Measurements from ENCODE around the gene FAM9C.
"Not testable (repeated sequence)": the region's sequence is repeated elsewhere in the genome, so short reads cannot be mapped to it uniquely, and the experiment has no call there.

The FAM9C gene

GRCh38 chrX:13044441-13044840 lies at the start of gene FAM9C:
FAM9C (minus strand) TSS chrX:13044620; CDS start chrX:13043789, 831 bp downstream.
- no peak for DNase-seq

GRCh38 chrX:13093529-13094140 lies 49.2 kb upstream of the FAM9C start:
- peak; percentile 28 for DNase-seq

DNA sequence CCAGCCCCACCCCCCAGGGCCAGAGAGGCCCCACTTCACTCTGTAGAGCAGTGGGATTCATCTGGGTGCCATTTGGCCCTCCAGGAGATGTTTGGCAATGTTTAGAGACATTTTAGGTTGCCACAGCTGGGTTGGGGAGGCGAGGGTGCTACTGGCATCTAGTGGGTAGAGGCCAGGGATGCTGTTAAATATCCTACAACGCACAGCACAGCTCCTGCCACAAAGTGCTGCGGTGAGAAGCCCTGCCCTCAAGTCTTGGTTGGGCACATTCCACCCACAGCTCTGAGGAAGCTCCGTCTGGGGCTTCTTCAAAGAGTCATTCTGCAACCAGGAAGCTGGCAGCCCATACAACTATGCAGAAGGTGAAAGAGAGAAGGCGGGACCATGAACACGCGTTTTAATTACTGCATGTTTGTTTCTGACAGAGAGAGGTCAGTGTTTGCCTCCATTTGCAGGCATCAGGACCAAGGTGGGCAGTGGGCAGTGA lies 48.1 kb upstream of the FAM9C start:
- peak; percentile 65 for DNase-seq

GRCh38 chrX:13091111-13091765 lies 46.8 kb upstream of the FAM9C start:
- no peak for DNase-seq

DNA sequence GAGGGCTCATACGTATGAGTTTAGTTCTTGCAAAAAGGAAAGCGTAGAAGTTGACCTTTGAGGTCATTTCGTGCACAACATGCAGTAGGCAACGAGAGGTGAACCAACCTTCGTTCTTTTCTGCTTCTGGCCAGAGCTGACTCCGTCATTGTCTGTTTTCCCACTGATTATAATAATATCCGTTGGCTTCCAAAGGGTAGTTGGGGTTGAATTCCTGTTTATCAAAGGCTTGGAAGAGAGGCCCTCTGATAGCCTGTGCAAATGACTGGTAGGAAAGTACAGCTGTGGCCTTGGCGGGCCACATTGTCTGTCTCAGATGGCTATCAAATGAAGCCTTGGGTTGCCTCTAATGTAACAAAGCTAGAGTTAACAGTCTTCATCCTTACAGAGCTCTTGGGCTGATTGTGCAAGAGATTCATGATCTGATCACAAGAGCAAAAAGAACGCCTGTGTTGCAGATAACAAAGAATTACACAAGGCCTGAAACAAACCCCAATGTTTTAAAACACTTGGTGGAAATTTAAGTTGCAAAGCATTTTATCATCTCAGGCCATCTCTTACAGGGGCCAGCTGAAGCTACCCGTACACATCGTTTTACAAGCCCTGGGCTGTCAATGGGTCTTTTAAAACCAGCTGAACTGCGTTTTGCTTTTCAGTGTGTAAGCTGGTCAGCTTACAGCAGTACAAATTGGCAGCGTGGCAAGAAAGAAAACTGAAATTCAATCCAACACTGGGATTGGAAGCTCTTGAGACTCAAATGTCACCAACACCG lies 46.1 kb upstream of the FAM9C start:
- DNase-seq, result no peak

DNA sequence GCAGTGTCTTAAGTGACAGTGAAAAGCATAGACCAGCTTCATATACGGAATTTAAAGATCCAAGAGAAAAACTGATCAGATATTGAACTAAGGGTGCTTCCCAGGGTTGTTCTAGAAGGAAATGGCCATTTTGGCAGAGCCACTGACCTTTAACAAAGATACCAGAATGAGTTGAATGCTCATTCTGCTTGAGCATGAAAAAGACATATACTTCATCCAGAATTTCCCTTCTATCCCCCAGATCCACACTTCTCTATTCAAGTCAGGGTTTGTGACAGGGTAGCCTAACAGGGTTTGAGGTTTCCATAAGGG lies 45.6 kb upstream of the FAM9C start:
- no peak for DNase-seq

DNA sequence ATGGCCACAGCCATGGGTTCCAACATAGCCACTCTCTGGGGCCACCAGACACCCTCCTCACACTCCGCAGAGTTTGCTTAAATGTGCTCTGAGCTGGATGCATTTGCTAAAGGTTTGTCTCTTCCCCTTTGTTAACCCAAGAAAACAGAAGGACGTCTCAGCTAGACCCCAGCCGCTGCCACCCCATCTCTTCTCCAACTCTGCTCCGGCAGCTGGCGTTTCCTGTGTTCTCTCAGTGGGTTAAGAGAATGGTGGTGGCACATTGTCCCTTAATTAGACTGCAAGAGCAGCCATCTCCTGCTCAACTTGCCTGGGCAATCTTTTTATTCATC lies 43.7 kb upstream of the FAM9C start:
- DNase-seq, result no peak

GRCh38 chrX:13087322-13088155 lies 43.1 kb upstream of the FAM9C start:
- peak; percentile 47 for DNase-seq

DNA sequence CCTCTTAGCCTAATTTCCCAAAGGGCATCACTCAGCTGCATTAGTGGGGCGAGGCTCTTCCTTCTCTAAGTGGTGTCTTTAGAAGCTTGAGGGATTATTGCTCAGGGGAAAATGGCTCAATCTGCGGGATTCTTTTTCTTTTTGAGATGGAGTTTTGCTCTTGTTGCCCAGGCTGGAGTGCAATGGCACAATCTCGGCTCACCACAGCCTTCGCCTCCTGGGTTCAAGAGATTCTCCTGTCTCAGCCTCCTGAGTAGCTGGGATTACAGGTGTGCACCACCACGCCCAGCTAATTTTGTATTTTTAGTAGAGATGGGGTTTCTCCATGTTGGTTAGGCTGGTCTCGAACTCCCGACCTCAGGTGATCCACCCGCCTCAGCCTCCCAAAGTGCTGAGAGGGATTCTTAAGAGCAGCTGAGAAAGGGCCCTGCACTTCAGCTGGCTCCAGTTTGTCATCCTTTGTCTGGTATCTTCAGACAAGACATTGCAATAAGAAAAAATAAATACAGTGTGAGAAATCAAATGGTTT lies 42.4 kb upstream of the FAM9C start:
- peak; percentile 28 for DNase-seq

GRCh38 chrX:13086076-13086475 lies 41.7 kb upstream of the FAM9C start:
- DNase-seq, result no peak

DNA sequence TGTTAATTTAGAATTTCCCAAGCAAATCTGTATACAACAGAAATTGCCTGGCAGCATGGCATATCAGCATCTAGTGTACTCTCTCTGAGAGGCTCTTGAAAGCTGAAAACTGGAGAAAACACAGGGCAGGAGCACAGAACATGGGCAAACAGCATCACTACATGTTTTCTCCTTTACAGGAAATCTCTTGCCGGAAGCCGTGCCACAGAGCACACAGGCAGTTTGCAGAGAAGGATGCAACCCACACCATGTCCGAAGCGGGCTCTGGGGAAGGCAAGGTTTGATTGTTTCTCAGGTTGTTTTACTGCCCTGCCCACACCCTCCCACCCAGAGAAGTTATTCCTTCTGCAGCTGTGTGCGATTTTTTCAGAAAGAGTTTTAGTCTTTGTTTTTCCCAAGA lies 41.1 kb upstream of the FAM9C start:
- DNase-seq, result peak; percentile 31

DNA sequence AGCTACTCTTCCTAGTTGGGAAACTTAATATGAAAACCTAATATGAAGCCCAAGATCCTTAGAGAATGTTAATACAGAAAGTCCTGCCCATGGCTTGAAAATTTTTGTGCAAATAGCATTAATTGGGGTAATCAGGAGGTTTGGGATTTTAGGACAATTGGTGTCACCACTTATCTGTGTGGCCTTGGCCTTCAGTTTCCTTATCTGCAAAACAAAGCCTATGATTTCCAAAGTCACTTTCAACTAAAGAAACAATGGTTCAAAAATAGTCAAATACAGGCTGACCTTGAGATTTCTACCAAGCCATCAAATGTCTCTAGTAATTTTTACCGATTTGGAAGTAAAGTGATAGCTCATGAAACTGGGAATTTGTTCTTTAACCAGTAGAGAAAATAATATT lies 40.2 kb upstream of the FAM9C start:
- no peak for DNase-seq

DNA sequence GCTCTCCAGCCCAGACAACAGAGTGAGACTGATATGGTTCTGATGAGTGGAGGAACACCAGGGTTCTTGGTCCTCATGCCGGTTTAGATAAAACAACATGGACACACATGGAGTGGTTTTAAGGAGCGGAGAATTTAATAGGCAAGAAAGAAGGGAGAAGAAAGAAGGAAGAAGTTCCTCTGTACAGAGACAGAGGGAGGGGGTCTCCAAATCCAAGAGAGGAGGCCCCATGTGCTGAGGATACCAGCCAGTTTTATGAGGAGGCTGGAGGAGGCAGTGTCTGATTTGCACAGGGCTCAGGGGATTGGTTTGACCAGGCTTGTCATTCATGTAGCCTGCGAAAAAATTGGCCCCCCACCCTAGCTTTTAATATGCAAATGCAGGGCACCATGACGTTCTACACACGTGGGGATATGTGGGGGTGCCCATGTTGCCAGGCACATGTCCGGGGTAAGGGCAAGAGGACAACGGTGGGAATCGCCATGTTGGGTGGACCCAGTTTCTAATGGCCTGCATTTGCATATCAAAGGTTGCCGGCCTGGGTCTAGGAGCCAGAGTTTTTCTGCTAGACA lies 39.4 kb upstream of the FAM9C start:
- not testable (repeated sequence) for DNase-seq

DNA sequence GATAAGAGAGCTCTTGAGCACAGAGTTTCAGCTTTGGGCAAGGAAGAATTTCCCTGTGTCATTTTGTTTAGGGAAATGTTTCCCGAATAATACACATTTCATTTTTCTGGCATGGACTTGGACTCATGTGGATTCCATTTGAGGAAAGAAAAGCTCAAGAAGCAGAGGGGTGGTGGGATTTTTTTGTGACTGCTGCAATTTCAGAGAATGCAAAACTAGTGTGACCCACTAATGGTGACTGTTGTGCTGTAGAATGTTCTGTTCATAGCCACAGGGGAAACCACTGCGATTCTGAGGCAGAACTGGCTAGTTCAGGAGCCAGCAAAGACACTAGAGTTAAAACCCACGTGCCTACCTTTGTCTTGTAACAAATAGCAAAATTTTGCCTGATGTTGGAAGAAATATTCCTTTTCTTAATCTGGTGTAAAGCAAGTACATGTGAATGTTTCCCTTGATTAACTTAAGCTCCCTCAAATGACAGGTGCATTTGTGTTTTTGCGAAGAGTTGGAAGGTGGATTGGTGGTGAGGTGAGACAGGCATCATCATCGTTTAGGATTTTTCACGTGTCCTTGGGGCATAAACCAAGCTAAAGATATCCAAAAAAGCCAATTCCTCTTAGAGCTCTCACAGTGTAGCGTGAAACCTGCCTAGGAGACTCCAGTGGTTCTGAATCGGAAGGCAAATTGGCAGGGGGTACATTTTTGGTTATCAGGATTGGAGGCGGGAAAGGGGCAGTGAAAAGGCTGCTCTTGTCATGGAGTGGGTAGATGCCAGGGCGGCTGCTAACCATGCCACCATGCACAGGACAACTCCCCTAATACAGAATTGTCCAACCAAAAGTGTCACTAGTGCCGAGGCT lies 38.0 kb upstream of the FAM9C start:
- DNase-seq, result no peak

DNA sequence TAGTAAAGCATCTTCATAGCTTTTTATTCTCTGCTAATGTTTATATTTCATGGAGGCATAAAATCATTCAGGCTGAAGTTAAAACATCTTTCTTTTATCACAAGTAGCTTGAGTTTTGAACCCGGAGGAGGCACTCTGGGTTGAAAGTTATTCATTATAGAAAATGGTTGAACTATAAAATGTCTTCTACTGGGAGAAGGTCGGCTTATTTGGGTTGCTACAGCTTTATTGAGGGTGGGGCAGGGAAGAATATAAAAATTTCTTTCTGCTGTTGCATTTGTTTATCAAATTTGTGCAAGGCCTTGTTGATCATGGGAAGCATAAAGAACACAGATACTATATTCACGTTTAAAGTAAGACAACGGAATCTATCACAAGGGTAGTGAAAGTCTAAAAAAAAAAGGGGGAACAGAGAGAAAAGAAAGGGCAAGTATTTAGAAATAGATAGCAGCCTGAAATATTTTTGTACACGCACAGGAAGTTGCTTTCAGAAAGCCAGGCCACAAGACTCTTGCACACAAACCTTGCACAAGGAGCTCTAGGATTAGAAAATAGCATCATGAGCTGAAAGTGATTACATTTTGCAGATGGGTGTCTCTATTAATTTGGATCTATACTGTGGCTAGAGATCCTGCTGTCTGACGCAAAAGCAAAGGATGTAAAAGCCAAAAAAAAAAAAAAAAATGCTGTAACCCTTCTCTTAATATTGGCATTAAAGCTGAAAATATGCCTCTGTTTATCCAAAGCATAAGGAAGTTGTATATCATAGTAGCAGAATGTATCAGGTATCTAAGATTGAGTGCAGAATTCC lies 37.2 kb upstream of the FAM9C start:
- DNase-seq, result no peak

DNA sequence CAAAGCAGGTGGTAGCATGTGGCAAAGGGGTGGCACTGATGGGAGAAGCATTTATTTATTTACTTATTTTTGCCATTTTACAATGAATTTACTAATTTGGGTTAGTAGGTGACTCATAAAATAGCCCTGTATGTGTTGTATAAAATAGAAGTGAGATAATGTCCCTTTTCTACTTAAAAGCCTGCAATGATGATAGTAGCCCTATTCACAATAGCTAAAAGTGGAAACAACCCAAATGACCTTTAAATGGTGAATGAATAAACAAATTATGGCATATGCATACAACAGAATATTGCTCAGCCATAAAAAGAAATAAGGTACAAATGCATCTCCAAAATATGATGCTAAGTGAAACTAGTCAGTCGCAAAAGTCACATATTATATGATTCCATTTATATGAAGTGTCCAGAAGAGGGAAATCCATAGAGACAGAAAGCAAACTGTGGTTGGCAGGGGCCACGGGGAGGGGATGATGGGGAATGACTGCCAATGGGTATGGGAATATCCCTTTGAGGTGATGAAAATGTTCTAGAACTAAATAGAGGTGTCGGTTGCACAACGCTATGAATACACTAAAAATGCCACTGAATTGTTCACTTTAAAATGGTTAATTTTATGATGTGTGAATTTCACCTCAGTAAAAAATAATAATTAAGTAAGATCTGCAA lies 35.8 kb upstream of the FAM9C start:
- no peak for DNase-seq

GRCh38 chrX:13078739-13079444 lies 34.5 kb upstream of the FAM9C start:
- DNase-seq, result no peak

GRCh38 chrX:13077168-13077567 lies 32.7 kb upstream of the FAM9C start:
- DNase-seq, result peak; percentile 29

DNA sequence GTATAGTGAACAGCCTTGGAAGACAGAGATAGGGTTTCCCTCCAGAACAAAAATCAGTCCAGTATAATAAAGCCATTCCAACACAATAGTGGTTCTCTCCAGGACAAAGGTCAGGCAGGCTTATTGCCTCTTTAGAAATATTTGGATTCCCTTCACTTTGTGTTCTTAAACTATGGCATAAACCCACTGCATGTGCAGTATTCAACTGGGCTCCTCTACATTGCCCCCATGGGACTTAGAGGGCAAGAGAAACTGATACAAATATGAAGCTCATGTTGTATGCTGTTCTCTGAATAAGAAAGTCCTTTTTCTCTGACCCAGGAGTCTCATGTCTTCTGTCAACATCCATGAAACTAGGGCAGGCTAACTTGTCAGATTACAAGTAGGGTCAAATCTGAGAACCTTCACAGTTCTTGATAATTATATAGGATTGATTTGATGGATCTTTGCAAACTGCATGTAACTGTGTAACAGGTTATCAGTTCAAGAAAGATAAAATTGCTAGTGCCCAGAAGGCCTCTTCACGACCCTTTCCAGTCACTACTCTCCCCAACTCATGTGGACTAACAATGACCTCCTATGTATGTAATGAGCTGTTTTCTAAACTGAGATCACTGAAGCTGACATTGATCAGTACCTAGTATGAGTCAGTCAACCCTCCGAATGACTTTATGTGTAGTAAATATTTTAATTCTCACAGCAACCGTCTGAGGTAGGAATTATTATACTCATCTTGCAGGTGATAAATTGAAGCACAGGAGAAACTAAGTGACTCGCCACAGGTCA lies 31.9 kb upstream of the FAM9C start:
- no peak for DNase-seq
